ENCODE measurements around the gene AMER2.

- no peak for TF ChIP-seq POLR2A (IDR thresholded peaks at IDR 0.05)
- TF ChIP-seq CTCF (IDR thresholded peaks at IDR 0.05), result no peak
Measured at GRCh38 chr13:25170554-25171111, 1.5 kb downstream of the AMER2 start.

Measured in esophagus squamous epithelium (tissue), 4 donors.